GM21447 (cell line): Measurements from ENCODE around the gene TDG.

Experiments used
- ATAC-seq: cut with Tn5 transposase; IDR thresholded peaks from one replicate; pipeline ENCODE4 v1.9.1; 2021; ENCODE audit not compliant: unreplicated experiment

TDG gene

DNA sequence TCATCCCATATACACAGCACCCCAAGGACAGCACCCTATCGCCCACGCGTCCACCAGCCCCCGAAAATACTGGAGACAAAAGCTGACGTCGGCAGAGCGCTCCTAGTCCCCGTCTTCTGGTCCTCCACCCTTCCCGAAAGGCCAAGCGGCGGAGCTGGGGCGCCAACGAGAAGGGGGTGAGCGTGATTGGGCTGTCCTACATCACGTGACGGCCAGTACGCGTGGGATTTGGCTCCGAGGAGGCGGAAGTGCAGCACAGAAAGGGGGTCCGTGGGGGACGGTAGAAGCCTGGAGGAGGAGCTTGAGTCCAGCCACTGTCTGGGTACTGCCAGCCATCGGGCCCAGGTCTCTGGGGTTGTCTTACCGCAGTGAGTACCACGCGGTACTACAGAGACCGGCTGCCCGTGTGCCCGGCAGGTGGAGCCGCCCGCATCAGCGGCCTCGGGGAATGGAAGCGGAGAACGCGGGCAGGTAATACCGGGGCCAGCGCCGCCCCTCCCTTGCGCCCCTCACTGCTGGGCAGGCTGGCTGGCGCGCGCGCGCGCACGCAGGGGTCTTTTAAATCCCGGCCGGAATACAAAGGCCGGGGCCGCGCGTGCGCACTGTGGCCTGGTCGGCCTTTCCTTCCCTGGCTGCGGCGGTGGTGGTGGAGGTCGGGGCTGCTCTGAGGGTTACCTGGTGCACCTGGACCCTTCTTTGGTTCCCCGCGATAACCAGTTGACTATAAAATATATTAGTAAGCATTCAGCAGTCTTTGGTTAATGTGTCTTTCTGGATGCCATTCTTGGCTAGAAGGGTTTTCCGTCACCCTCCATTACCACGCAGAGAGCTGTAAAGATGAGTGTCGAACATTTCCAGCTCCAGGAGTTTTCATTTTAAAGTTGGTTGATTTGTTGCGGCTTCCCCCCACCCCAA, at the start of gene TDG:
TSS of gene TDG (plus strand) at position 283 of the 915 bp plus-strand sequence. CDS start at position 449, 166 bp downstream.
- peak; percentile 90 for ATAC-seq

DNA sequence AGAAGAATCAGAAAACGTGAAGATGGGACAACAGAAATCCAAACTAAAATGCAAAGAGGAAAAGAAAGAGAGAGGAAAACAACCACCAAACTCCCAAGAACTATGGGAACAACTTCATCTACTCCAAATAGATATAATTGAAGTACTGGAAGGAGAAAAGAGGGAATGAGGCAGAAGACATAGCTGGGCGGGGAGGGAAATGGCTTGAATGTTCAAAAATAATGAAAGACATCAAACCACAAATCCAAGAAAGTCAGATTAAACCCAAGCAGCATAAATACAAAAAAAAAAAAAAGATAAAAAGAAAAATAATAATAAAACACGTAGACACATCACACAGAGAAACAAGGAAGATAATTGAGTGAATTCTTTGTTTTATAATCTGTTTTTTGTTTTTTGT, 47.8 kb upstream of the TDG start:
- no peak for ATAC-seq

- ATAC-seq, result peak; percentile 35
These were observed 40.7 kb upstream of the TDG start for GRCh38 chr12:103924761-103925641.

DNA sequence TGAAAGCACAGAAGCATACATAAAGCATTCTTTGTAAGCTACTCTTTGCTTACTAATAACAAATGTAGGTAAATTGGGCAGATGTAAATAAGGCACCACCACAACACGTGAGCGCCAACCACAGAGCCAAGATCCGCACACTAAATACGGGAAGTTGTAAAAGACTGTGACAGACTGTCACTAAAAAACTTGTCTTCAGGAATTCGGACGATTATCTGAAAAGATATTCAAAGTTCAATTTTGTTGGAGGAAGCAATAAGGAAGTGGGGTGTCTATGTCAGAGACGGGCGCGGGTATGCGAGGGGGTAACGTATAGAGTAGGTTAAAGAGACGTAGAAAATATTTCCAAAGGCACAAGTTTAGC, 37.0 kb upstream of the TDG start:
- peak; percentile 23 for ATAC-seq

GRCh38 chr12:103929046-103929783, 36.5 kb upstream of the TDG start:
- ATAC-seq, result peak; percentile 25

DNA sequence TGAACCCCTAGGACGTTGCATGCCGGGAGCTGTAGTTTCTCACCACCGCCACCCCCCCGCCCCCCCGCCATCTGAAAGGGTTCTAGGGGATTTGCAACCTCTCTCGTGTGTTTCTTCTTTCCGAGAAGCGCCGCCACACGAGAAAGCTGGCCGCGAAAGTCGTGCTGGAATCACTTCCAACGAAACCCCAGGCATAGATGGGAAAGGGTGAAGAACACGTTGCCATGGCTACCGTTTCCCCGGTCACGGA, 36.0 kb upstream of the TDG start:
- ATAC-seq, result no peak

DNA sequence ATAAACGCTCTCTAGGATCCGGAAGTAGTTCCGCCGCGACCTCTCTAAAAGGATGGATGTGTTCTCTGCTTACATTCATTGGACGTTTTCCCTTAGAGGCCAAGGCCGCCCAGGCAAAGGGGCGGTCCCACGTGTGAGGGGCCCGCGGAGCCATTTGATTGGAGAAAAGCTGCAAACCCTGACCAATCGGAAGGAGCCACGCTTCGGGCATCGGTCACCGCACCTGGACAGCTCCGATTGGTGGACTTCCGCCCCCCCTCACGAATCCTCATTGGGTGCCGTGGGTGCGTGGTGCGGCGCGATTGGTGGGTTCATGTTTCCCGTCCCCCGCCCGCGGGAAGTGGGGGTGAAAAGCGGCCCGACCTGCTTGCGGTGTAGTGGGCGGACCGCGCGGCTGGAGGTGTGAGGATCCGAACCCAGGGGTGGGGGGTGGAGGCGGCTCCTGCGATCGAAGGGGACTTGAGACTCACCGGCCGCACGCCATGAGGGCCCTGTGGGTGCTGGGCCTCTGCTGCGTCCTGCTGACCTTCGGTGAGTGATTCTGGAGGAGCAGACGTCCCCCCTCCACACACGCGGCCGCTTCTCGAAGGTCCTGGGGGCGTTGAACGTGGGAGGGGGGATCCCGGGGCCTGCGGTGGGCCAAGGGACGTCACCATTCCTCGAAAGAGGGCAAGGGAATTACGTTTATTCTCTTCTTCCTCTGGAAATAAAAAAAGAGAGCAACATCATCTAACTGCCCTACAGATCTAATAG, 35.5 kb upstream of the TDG start, which contains the start of gene HSP90B1:
TSS of gene HSP90B1 (plus strand) at position 377 of the 753 bp plus-strand sequence. CDS start at position 483, 106 bp downstream.
- ATAC-seq, result peak; percentile 58

DNA sequence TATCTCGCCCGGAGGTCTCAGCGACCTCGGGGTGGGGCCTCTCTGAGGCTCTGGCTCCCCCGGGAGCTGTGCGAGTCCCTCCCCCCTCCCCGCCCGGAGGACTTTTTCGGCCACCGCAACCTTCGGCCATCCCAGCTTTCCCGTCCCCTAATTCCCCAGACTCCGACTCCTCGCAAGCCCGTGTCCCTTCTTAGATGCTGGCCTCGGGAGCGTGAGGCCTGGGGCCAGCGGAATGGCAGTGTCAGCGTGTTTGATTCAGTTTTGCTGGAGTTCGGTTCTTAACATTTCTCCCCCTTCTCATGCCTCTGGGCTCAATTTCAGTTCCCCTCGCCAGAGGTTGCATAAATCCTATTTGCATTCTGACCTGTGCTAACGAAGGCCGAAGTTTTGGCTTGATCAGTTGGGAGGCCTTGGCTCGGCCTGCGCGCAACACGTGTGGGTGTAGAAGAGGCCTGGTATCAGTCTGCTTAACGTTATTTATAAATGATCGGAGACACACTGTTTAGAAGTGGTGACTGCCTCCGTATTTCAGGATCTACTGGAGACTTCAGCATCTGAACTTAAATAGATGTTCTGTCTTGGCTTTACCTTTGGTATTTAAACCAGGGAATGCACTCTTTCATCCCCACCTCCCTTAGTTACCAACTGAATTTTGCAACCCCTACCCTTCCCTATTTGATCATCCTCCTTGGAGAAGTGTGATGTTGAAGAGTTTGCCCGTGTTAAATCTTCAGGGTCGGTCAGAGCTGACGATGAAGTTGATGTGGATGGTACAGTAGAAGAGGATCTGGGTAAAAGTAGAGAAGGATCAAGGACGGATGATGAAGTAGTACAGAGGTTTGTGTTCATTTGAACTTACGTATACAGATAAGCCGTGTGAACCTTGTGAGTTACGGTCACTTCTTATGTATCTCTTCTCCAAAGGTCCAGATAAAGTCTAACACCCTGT, 34.6 kb upstream of the TDG start:
- ATAC-seq, result no peak

GRCh38 chr12:103933237-103933636, 32.4 kb upstream of the TDG start:
- ATAC-seq, result no peak

DNA sequence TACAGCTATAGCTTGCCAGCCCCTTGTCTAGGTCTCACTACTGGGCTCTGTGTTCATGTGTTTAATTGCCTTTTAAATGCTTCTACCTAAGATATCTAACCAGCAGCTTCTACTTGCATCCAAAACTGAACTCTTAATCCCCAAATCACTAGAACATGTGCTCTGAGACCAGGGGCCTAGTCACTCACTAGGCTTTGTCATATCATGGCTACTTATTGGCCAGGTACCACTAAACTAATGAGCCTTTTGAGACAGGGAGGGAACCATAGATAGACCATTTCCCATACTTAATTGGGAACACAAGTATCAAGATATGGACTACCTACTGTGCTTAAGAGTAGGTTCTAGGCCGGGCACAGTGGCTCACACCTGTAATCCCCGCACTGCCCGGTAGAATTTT, 29.0 kb upstream of the TDG start:
- no peak for ATAC-seq

DNA sequence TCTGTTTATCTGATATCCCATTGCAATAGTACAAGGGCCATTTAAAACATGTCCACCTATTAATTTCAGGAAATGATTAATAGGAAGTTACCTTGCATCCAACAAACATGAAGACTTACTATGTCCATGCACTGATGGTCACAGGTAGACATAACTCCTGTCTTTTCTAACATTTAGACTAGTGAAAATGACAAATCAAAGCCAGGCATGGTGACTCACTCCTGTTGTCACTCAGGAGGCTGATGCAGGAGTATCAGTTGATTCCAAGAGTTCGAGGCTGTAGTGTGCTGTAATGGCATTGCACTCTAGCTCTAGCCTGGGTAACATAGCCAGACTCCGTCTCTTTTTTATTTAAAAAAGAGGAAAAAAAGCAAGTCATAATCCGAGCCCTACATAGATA, 20.7 kb upstream of the TDG start:
- no peak for ATAC-seq

DNA sequence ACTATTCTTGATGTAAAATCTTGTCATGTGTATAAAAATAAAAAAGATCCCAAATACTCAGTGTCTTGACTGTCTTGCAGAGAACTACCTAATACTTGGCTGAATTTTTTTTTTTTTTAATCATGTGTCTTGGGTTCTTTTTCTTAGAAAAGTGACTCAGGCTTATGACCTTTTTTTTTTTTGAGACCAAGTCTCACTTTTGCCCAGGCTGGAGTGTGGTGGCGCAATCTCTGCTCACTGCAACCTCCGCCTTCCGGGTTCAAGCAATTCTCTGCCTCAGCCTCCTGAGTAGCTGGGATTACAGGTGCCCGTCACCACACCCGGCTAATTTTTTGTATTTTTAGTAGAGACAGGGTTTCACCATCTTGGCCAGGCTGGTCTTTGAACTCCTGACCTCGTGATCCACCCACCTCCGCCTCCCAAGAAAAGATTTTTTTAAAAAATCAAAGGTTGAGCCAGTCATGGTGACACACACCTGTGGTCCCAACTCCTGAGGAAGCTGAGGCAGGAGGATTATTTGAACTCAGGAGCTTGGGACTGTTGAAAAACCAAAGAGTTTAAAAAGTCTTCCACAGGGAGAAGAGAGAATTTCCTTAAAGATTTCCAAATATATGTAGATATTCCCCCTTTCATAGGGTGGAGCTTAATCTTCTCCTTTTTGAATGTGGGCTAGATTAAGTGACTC, 17.7 kb upstream of the TDG start:
- no peak for ATAC-seq

DNA sequence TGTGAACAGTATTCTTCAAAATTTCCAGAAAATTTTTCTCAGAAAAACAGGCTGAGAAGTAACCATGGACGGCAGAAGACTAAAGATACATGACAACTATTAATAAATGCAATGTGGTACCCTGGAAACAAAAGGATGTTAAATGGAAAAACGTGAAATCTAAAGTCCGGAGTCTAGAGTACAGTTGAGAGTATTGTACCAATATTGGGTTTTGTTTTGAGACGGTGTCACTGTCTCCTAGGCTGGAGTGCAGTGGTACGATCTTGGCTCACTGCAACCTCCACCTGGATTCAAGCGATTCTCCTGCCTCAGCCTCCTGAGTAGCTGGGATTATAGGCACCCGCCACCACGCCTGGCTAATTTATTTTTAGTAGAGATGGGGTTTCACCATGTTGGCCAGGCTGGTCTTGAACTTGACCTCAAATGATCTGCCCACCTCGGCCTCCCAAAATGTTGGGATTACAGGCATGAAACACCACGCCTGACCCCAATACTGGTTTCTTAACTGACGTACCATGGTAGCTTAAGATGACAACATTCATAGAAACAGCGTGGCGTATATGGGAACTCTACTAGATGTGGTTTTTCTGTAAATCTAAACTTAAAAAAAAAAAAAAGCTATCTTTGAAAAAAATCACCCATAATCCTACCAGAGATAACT, 16.8 kb upstream of the TDG start:
- ATAC-seq, result no peak

DNA sequence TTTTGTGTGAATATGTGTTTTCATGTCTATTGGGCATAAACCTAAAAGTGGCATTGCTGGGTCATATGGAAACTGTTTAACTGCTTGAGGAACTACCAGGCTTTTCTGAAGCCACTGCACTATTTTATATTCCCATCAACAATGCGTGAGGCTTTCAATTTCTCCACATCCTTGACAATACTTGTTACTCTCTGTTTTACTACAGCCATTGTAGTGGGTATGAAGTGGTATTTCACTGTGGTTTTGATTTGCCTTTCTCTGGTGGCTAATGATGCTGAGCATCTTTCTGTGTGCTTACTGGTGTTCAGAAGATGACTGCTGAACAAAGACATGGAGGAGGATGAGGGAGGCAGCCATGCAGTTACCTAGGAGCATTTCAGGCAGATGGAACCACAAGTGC, 13.2 kb upstream of the TDG start:
- no peak for ATAC-seq

DNA sequence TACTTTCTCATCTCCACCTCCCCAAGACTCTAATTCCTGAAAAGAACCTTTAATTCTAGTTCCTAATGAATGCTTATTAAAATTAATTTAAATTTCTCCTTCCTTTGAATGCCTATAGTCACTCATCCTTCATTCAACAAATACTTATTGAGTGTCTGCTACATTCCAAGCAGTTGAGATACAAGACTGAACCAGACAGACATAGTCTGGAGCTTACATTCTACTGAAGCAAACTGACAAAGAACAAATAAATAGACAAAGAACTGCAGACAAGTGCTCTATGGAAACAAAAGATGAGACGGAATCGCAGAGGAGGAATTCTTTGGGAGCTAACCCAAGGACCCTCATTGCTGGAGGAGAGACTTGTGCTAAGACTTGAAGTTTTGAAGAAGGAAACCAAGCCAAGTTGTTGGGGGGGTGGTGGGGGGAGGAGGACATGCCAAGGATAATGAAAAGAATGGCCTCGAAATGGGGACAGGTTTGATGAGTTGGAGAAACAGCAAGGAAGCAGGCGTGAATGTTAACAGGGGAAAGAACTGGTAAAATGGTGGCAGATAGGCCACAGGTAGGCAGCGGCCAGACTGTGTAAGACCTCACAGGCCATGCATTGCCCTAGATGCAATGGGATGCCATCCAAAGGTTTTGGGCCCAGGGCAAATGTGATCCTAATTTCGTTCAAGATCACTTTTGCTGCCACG, 9.7 kb upstream of the TDG start:
- no peak for ATAC-seq

DNA sequence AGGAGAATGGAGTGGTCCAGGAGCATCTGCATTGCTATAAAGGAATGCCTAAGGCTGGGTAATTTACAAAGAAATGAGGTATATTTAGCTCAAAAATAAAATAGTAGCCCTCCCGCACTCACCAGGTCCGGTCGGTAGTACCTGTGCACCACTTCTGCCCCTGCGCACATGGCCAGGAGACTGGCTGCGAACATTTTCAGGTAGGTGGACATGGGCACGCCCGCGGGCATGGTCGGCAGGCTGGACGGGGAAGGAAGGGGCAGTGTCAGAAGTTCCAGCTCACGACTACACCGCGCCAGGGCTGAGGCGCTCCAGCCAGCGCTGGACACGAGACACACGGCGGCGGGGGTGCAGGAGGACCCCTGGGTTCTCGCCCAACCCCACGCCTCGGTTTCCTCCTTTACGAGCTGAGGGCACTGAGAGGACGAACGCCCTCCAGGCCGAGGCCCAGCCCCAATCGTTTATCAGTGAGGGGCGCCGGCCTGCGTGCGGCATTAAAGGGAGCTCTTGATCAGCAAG, 9.1 kb upstream of the TDG start:
- ATAC-seq, result peak; percentile 7

DNA sequence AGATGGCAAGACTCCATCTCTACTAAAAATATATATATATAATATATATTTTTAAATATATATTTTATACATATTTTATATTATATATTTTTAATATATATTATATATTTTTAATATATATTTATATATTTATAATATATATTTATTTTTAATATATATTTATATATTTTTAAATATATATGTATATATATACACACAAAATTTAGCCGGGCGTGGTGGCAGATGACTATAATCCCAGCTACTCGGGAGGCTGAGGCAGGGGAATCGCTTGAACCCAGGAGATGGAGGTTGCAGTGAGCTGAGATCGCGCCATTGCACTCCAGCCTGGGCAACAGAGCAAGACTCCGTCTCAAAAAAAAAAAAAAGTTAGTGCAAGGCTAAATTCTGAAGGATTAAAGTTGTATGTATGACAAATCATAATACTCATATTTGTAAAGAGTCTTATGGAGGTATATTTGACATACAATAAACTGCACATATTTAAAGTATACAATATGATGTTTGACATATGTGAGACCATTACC, 7.7 kb upstream of the TDG start:
- no peak for ATAC-seq
